Tibial nerve (tissue), 4 donors: Measurements from ENCODE around the gene ABI2. TPM values are rescaled to one million over a fixed set of nuclear protein-coding genes. Genes with fewer than 3 reads are reported as not detected.

Source experiments
- DNase-seq, 2 donors: peaks; one replicate each; pipeline ENCODE4 v3.0.0-alpha.2; 2019; ENCODE audit warnings: low spot score in 2 of 2
- H3K27ac ChIP-seq, 4 donors: fragments of 200-600 bp; sonication (generic) in 3 of 4; one replicate each; pipeline ENCODE4 v1.5.1; 2017 to 2019; ENCODE audit warnings: mild to moderate bottlenecking in 1 of 4
- H3K27me3 ChIP-seq, 2 donors: fragments of 200-600 bp; sonication (generic) in 1 of 2; one replicate each; pipeline versions ENCODE4 v1.5.1 to v1.6.0; 2017 to 2019
- H3K36me3 ChIP-seq, 3 donors: fragments of 200-600 bp; sonication (generic); one replicate each; pipeline ENCODE4 v1.5.1; 2018 to 2019
- H3K4me1 ChIP-seq, 4 donors: fragments of 200-600 bp; sonication (generic) in 3 of 4; one replicate each; pipeline ENCODE4 v1.5.1; 2017 to 2019
- H3K4me3 ChIP-seq, 4 donors: fragments of 200-600 bp; sonication (generic) in 3 of 4; one replicate each; pipeline ENCODE4 v1.5.1; 2017 to 2019; ENCODE audit warnings: mild to moderate bottlenecking in 1 of 4, moderate library complexity in 1 of 4
- H3K9me3 ChIP-seq, 4 donors: fragments of 200-600 bp; sonication (generic) in 3 of 4; one replicate each; pipeline ENCODE4 v1.5.1; 2017 to 2019
- EP300 ChIP-seq, 2 donors: sonication (generic); formaldehyde crosslinking; IDR thresholded peaks; one replicate each; pipeline ENCODE4 v1.6.1; 2017; ENCODE audit warnings: antibody characterized with exemption in 2 of 2, mild to moderate bottlenecking in 1 of 2
- POLR2A ChIP-seq, 2 donors: fragments of 450-650 bp; IDR thresholded peaks; one replicate each; pipeline ENCODE4 v1.6.1; 2017; ENCODE audit warnings: antibody characterized with exemption in 2 of 2, mild to moderate bottlenecking in 2 of 2, moderate library complexity in 2 of 2
- WGBS, 2 donors: methylation state at CpG; one replicate each; pipeline ENCODE4 v1.1.5; 2018; 5-methylcytosine and 5-hydroxymethylcytosine counted together
- total RNA-seq, 4 donors: library from RNA; depleted of rRNA; stranded (reverse); fragments of >200 nt; gene quantifications; one replicate each; pipeline ENCODE4 v1.1.0, GENCODE V29; 2016
- TF ChIP-seq, protein P1 (sequence below), 5 experiments: fragments of 200-600 bp in 3 of 5; fragments of 450-650 bp in 2 of 5; sonication (generic) in 3 of 5; IDR thresholded peaks; one replicate each; pipeline ENCODE4 v1.5.1; 2016 to 2019; ENCODE audit warnings: antibody characterized with exemption in 5 of 5, mild to moderate bottlenecking in 3 of 5, moderate library complexity in 2 of 5

ABI2 gene
- total RNA-seq = 10 to 100 TPM; 33.3 to 60.7 (median 42.7) TPM

DNA sequence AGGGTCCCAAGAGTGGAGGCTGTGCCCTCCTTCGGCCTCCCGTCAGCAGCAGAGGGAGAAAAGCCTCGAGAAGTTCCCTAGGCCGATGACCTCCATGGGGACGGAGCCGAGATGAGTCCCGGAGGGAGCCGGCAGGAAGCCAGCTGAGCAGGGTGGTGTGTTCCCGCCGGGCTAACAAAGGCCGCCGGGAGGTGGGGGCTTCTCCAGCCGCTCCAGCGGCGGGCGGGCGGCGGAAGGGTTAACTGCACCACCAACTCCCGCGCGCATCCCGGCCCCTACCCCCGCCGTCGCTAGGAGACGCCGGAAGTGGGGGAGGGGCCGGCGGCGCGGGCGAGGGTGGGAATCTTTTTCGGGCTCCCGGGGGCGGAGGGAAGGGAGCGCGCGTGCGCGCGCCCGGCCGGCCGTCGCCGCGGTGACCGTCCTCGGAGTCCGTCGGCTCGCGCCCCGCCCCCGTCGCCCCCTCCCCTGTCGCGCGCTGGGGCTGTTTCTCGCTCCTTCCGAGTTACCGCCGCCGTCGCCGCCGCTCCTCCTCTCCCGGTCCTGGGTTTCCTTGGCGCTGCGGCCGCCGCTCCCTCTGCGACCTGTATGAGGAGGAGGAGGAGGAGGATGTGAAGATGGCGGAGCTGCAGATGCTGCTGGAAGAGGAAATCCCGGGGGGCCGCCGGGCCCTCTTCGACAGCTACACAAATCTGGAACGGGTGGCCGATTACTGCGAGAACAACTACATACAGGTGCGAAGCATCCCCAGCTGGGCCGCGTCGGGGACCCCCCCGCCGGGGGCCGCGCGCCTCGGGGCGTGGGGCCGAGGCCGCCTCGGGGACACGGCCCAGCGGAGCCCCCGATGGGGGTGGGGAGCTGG, at the start of gene ABI2:
ABI2 (plus strand) TSS at position 494 of the 859 bp plus-strand sequence; CDS start at position 615, 121 bp downstream.
- 1% methylated on average over 26 to 71 of the region's 98 CpGs for WGBS, 2 donors
- TF ChIP-seq POLR2A (IDR thresholded peaks at IDR 0.05) (peak in 1 of 2 donors; percentile 47), EP300 (IDR thresholded peaks at IDR 0.05) (peak in 1 of 2 donors; percentile 64)
- TF ChIP-seq, protein P1, sequence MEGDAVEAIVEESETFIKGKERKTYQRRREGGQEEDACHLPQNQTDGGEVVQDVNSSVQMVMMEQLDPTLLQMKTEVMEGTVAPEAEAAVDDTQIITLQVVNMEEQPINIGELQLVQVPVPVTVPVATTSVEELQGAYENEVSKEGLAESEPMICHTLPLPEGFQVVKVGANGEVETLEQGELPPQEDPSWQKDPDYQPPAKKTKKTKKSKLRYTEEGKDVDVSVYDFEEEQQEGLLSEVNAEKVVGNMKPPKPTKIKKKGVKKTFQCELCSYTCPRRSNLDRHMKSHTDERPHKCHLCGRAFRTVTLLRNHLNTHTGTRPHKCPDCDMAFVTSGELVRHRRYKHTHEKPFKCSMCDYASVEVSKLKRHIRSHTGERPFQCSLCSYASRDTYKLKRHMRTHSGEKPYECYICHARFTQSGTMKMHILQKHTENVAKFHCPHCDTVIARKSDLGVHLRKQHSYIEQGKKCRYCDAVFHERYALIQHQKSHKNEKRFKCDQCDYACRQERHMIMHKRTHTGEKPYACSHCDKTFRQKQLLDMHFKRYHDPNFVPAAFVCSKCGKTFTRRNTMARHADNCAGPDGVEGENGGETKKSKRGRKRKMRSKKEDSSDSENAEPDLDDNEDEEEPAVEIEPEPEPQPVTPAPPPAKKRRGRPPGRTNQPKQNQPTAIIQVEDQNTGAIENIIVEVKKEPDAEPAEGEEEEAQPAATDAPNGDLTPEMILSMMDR (IDR thresholded peaks at IDR 0.05) = peak in 1 of 5 experiments; percentile 31
- H3K27me3 ChIP-seq = no peaks in the 10 kb centered on the region

DNA sequence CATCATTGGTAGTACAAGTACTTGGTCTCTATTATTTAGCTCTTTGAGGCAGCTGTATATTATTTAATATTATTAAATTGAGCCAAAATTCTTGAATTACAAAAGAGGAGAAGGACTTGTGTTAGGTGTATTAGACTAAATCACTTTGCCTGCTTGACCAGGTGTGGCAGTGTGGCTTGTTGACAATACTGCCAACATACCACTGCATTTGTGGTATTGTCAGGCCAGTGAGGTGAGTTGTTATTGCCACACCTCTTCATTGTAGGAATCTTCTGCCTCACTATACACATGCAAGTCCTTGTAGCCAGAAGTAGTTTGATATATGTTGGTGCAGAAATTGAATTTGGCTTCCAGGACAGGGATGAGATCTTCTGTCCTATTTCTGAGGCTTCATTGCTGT, 48.9 kb upstream of the ABI2 start:
- Histone ChIP-seq H3K27ac (no peak overlapping the region), H3K36me3 (peaks cover 0 to 90% (median 16%) of the 10 kb centered on the region in 3 donors), H3K4me1 (no peaks in the 10 kb centered on the region), H3K27me3 (no peaks in the 10 kb centered on the region), H3K9me3 (no peaks in the 10 kb centered on the region), H3K4me3 (no peak overlapping the region)
- TF ChIP-seq, protein P1 (IDR thresholded peaks at IDR 0.05) = no peak
- TF ChIP-seq EP300 (IDR thresholded peaks at IDR 0.05) = no peak
- TF ChIP-seq POLR2A (IDR thresholded peaks at IDR 0.05) = no peak
- no peak for DNase-seq

More for the DNA sequence above, at the start of gene ABI2:
- Histone ChIP-seq H3K27ac (peak within 1 kb of the TSS; percentile 71 to 92 (median 82)), H3K36me3 (no peaks in the 10 kb centered on the region), H3K4me3 (peak within 1 kb of the TSS; percentile 93 to 98 (median 96)), H3K4me1 (peaks cover 0 to 29% (median 16%) of the 10 kb centered on the region in 4 donors), H3K9me3 (no peaks in the 10 kb centered on the region)
- peak; percentile 56 for DNase-seq

- Histone ChIP-seq H3K27me3 (no peaks in the 10 kb centered on the region), H3K9me3 (no peaks in the 10 kb centered on the region), H3K27ac (no peak overlapping the region), H3K36me3 (peaks cover 0 to 91% (median 9%) of the 10 kb centered on the region in 3 donors), H3K4me1 (no peaks in the 10 kb centered on the region), H3K4me3 (no peak overlapping the region)
- TF ChIP-seq POLR2A (IDR thresholded peaks at IDR 0.05) = no peak
- TF ChIP-seq, protein P1 (IDR thresholded peaks at IDR 0.05) = no peak
- TF ChIP-seq EP300 (IDR thresholded peaks at IDR 0.05) = no peak
- WGBS, 2 donors = 69 to 70% methylated on average over 6 of the region's 6 CpGs
- no peak for DNase-seq
Measured at GRCh38 chr2:203280428-203281064, 47.6 kb upstream of the ABI2 start.

DNA sequence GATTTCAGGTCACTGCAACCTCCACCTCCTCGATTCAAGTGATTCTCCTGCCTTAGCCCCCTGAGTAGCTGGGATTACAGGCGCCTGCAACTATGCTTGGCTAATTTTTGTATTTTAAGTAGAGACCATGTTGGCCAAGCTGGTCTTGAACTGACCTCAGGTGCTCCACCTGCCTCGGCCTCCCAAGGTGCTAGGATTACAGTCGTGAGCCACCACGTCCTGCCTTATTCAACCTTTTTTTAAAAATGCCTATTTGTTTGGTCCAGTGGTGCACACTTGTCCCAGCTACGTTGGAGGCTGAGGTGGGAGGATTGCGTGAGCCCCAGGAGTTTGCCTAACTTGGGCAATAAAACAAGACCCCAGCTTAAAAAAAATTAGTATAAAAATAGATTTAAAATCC, 46.1 kb upstream of the ABI2 start:
- WGBS, 2 donors = 94% methylated on average over 7 of the region's 7 CpGs
- no peak overlapping the region for H3K4me3 ChIP-seq
- no peaks in the 10 kb centered on the region for H3K27me3 ChIP-seq
- no peaks in the 10 kb centered on the region for H3K9me3 ChIP-seq
- no peak for DNase-seq
- TF ChIP-seq, protein P1 (IDR thresholded peaks at IDR 0.05) = no peak
- no peak for TF ChIP-seq EP300 (IDR thresholded peaks at IDR 0.05)
- no peak for TF ChIP-seq POLR2A (IDR thresholded peaks at IDR 0.05)
- no peak overlapping the region for H3K27ac ChIP-seq
- H3K36me3 ChIP-seq = peaks cover 0 to 97% (median 9%) of the 10 kb centered on the region in 3 donors
- H3K4me1 ChIP-seq = no peaks in the 10 kb centered on the region

DNA sequence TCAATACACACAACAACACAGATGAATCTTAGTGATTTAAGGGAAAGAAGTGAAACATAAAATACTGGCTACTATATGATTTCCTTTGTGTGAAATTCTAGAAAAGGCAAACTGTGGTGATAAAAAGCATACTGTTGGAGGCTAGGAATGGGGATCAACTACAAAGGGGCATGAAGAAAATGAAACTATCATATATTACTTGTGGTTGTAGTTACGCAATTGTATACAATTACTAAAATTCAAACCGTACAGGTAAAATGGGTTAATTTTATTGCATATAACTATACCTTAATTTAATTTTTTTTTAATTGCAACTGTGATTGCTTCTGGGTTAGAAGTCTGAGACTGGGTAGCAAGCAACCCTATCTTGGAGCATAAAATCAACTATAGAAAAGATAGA, 41.7 kb upstream of the ABI2 start:
- WGBS, 2 donors = 92 to 96% methylated on average over 2 of the region's 2 CpGs
- no peaks in the 10 kb centered on the region for H3K27me3 ChIP-seq
- no peaks in the 10 kb centered on the region for H3K4me1 ChIP-seq
- no peak overlapping the region for H3K4me3 ChIP-seq
- H3K36me3 ChIP-seq = peaks cover 0 to 79% (median 0%) of the 10 kb centered on the region in 3 donors
- no peaks in the 10 kb centered on the region for H3K9me3 ChIP-seq
- no peak for TF ChIP-seq POLR2A (IDR thresholded peaks at IDR 0.05)
- H3K27ac ChIP-seq = no peak overlapping the region
- no peak for DNase-seq
